OCI-LY1 (cell line): ENCODE measurements around the gene SLCO2A1.

ENCODE experiments used
- H2AFZ ChIP-seq: fragments of 200-600 bp; sonication (generic), shearing (Covaris generic); 2 replicates; pipeline ENCODE4 v1.6.0; 2014; ENCODE audit warnings: antibody characterized with exemption, mild to moderate bottlenecking, low read length
- H3F3A ChIP-seq: fragments of 200-600 bp; sonication (generic), shearing (Covaris generic); 2 replicates; pipeline ENCODE4 v1.6.0; 2014; ENCODE audit warnings: mild to moderate bottlenecking, antibody characterized with exemption, low read length, moderate library complexity; ENCODE audit not compliant: insufficient read depth
- H3K27ac ChIP-seq: fragments of 200-600 bp; sonication (generic); 2 replicates; pipeline ENCODE4 v1.5.1; 2014; ENCODE audit warnings: low read length, mixed run types, mild to moderate bottlenecking, low read depth; ENCODE audit not compliant: poor library complexity, severe bottlenecking
- H3K27me3 ChIP-seq: fragments of 200-600 bp; sonication (generic); 2 replicates; pipeline ENCODE4 v1.6.0; 2014; ENCODE audit warnings: antibody characterized with exemption, mild to moderate bottlenecking, low read length, moderate library complexity; ENCODE audit not compliant: insufficient read depth
- H3K36me3 ChIP-seq: fragments of 200-600 bp; sonication (generic); 2 replicates; pipeline ENCODE4 v1.6.1; 2014; ENCODE audit warnings: mild to moderate bottlenecking, antibody characterized with exemption, low read length, moderate library complexity, mixed read lengths; ENCODE audit not compliant: insufficient read depth
- H3K4me1 ChIP-seq: fragments of 200-600 bp; sonication (generic); 2 replicates; pipeline ENCODE4 v1.5.1; 2014; ENCODE audit warnings: mild to moderate bottlenecking, low read length, moderate library complexity; ENCODE audit not compliant: insufficient read depth, severe bottlenecking
- H3K4me2 ChIP-seq: fragments of 200-600 bp; sonication (generic), shearing (Covaris generic); 2 replicates; pipeline ENCODE4 v1.6.1; 2014; ENCODE audit warnings: low read length
- H3K4me3 ChIP-seq: fragments of 200-600 bp; sonication (generic); 2 replicates; pipeline ENCODE4 v1.5.1; 2014; ENCODE audit warnings: low read length, low read depth, mild to moderate bottlenecking, mixed read lengths; ENCODE audit not compliant: poor library complexity, severe bottlenecking
- H3K79me2 ChIP-seq: fragments of 200-600 bp; shearing (Covaris generic); 2 replicates; pipeline ENCODE4 v1.6.1; 2016; ENCODE audit warnings: mixed run types, low read length, mixed read lengths; ENCODE audit not compliant: insufficient read depth
- H3K9ac ChIP-seq: fragments of 200-600 bp; sonication (generic), shearing (Covaris generic); 2 replicates; pipeline ENCODE4 v1.6.1; 2014; ENCODE audit warnings: mild to moderate bottlenecking, low read length, mixed read lengths
- H3K9me2 ChIP-seq: fragments of 200-600 bp; sonication (generic), shearing (Covaris generic); 2 replicates; pipeline ENCODE4 v1.6.1; 2014; ENCODE audit warnings: low read depth, mild to moderate bottlenecking, low read length, mixed read lengths
- H3K9me3 ChIP-seq: fragments of 200-600 bp; shearing (Covaris generic); 2 replicates; pipeline ENCODE4 v1.6.1; 2014; ENCODE audit warnings: low read length, mixed read lengths
- H4K20me1 ChIP-seq: fragments of 200-600 bp; sonication (generic), shearing (Covaris generic); 2 replicates; pipeline ENCODE4 v1.6.0; 2016; ENCODE audit warnings: mild to moderate bottlenecking, low read length; ENCODE audit not compliant: insufficient read depth
- CTCF ChIP-seq: fragments of 200-600 bp; sonication (generic), shearing (Covaris generic); IDR thresholded peaks from 2 replicates; pipeline ENCODE4 v1.5.1; 2017; ENCODE audit warnings: mild to moderate bottlenecking, antibody characterized with exemption, low read length, moderate library complexity, mixed read lengths
- EZH2 ChIP-seq: fragments of 200-600 bp; sonication (generic), shearing (Covaris generic); IDR thresholded peaks from 2 replicates; pipeline ENCODE4 v1.8.0; 2017; ENCODE audit warnings: borderline replicate concordance, mixed run types, mild to moderate bottlenecking, antibody characterized with exemption, low read length, moderate library complexity, mixed read lengths

SLCO2A1 gene

GRCh38 chr3:133948996-133949395, 80.7 kb downstream of the SLCO2A1 start:
- no peak overlapping the region for H3K27ac ChIP-seq
- no peak overlapping the region for H3K9ac ChIP-seq
- H3K27me3 ChIP-seq: peaks cover 28% of the 10 kb centered on the region
- no peaks in the 10 kb centered on the region for H3F3A ChIP-seq
- no peak overlapping the region for H3K4me3 ChIP-seq
- no peaks in the 10 kb centered on the region for H4K20me1 ChIP-seq
- no peak overlapping the region for H2AFZ ChIP-seq
- no peaks in the 10 kb centered on the region for H3K9me2 ChIP-seq
- no peaks in the 10 kb centered on the region for H3K4me1 ChIP-seq
- H3K9me3 ChIP-seq: no peaks in the 10 kb centered on the region
- no peaks in the 10 kb centered on the region for H3K79me2 ChIP-seq
- H3K4me2 ChIP-seq: no peak overlapping the region
- TF ChIP-seq EZH2 (no peak), CTCF (no peak)
- no peaks in the 10 kb centered on the region for H3K36me3 ChIP-seq

- H3F3A ChIP-seq: no peaks in the 10 kb centered on the region
- no peaks in the 10 kb centered on the region for H3K4me1 ChIP-seq
- no peaks in the 10 kb centered on the region for H3K36me3 ChIP-seq
- no peak overlapping the region for H3K4me2 ChIP-seq
- no peak overlapping the region for H3K27ac ChIP-seq
- H3K9me2 ChIP-seq: no peaks in the 10 kb centered on the region
- H2AFZ ChIP-seq: no peak overlapping the region
- H3K9ac ChIP-seq: no peak overlapping the region
- no peaks in the 10 kb centered on the region for H4K20me1 ChIP-seq
- H3K9me3 ChIP-seq: no peaks in the 10 kb centered on the region
- H3K27me3 ChIP-seq: peaks cover 28% of the 10 kb centered on the region
- H3K79me2 ChIP-seq: no peaks in the 10 kb centered on the region
- H3K4me3 ChIP-seq: no peak overlapping the region
- no peak for TF ChIP-seq EZH2
- no peak for TF ChIP-seq CTCF
These were observed 81.5 kb downstream of the SLCO2A1 start for GRCh38 chr3:133948131-133948810.

GRCh38 chr3:133945381-133946095, 84.2 kb downstream of the SLCO2A1 start:
- no peak overlapping the region for H2AFZ ChIP-seq
- TF ChIP-seq EZH2 (no peak), CTCF (no peak)
- H3K4me3 ChIP-seq: no peak overlapping the region
- H3K4me2 ChIP-seq: no peak overlapping the region
- H3K4me1 ChIP-seq: no peaks in the 10 kb centered on the region
- peaks cover 15% of the 10 kb centered on the region for H3K27me3 ChIP-seq
- H3K9ac ChIP-seq: no peak overlapping the region
- H3K9me2 ChIP-seq: no peaks in the 10 kb centered on the region
- no peaks in the 10 kb centered on the region for H3K79me2 ChIP-seq
- H3K9me3 ChIP-seq: no peaks in the 10 kb centered on the region
- no peaks in the 10 kb centered on the region for H3F3A ChIP-seq
- H3K36me3 ChIP-seq: no peaks in the 10 kb centered on the region
- no peaks in the 10 kb centered on the region for H4K20me1 ChIP-seq
- H3K27ac ChIP-seq: no peak overlapping the region
